ENCODE results near the gene CBLL1.

- TF ChIP-seq CTCF (IDR thresholded peaks at IDR 0.05) (no peak), POLR2A (IDR thresholded peaks at IDR 0.05) (no peak), EP300 (IDR thresholded peaks at IDR 0.05) (no peak)
Observed at GRCh38 chr7:107744345-107744750, 406 bp downstream of the CBLL1 start.

All from ovary (tissue), 3 donors.